Keratinocyte (primary cell): ENCODE results near the gene HERC4.

Experiments used
- CTCF ChIP-seq, 3 experiments: IDR thresholded peaks in 1 of 3; conservative IDR thresholded peaks in 1 of 3; optimal IDR thresholded peaks in 1 of 3; 2 replicates in 2 of 3; 3 replicates in 1 of 3; pipeline versions ENCODE3 to v1.5.1; 2011; ENCODE audit warnings: low read length in 3 of 3, mild to moderate bottlenecking in 3 of 3, moderate library complexity in 2 of 3, control low read depth in 1 of 3, inconsistent platforms in 1 of 3; ENCODE audit not compliant: insufficient read depth in 2 of 3; ENCODE audit errors: extremely low read depth in 1 of 3
- EZH2 ChIP-seq: IDR thresholded peaks from one replicate; pipeline ENCODE4 v1.6.1; 2012; ENCODE audit warnings: inconsistent platforms, mild to moderate bottlenecking, low read length, moderate library complexity

GRCh38 chr10:68001000-68001399 lies 74.1 kb downstream of the HERC4 start:
- TF ChIP-seq CTCF (optimal IDR thresholded peaks at IDR 0.05 in 1 of 3, IDR thresholded peaks at IDR 0.05 in 1 of 3, conservative IDR thresholded peaks at IDR 0.05 in 1 of 3; ENCODE audit: extremely low read depth in 1 of 3, insufficient read depth in 2 of 3, low read length in 3 of 3) (no peak), EZH2 (no peak)
